IMR-90 (cell line): ENCODE results near the gene RGS14. TPM values are rescaled to one million over a fixed set of nuclear protein-coding genes. Genes with fewer than 3 reads are reported as not detected.

Source experiments
- ATAC-seq: fragments of 200-7000 bp; cut with Tn5 transposase; 2 replicates; pipeline ENCODE4 v1.9.1; 2020; ENCODE audit warnings: low read depth, mild to moderate bottlenecking, moderate library complexity
- BruUV-seq: library from RNA; stranded (reverse); fragments of 400-500 nt; replicated peaks from 2 replicates; lab custom pipeline; 2021; lab: Mats Ljungman, UMichigan
- CTCF ChIA-PET: fragments of 300-600 bp; formaldehyde crosslinking; extraction: SDS; loops from one replicate; lab custom pipeline; 2021; ENCODE audit warnings: antibody characterized with exemption; lab: Yijun Ruan, JAX
- POLR2A ChIA-PET: fragments of 300-600 bp; sonication (Branson Sonifier 250); formaldehyde crosslinking; loops from one replicate; lab custom pipeline; 2022; ENCODE audit warnings: antibody characterized with exemption; ENCODE audit not compliant: unreplicated experiment; lab: Charles Lee
- DNase-seq: peaks from one replicate; pipeline ENCODE4 v3.0.0; 2013
- H2AFZ ChIP-seq: replicated peaks from 2 replicates; pipeline ENCODE3; 2013; ENCODE audit warnings: low read length, mild to moderate bottlenecking; ENCODE audit not compliant: poor library complexity
- H2AK5ac ChIP-seq: 2 replicates; pipeline ENCODE4 v1.6.1; 2013; ENCODE audit warnings: low read depth, low read length, inconsistent platforms
- H2AK9ac ChIP-seq: replicated peaks from 2 replicates; pipeline ENCODE3; 2013; ENCODE audit warnings: mild to moderate bottlenecking, low read depth, low read length, moderate library complexity; ENCODE audit not compliant: poor library complexity
- H2BK120ac ChIP-seq: 2 replicates; pipeline ENCODE4 v1.6.1; 2013; ENCODE audit warnings: low read depth, low read length, inconsistent platforms
- H2BK15ac ChIP-seq: 3 replicates; pipeline ENCODE4 v1.6.1; 2013; ENCODE audit warnings: low read depth, low read length, inconsistent platforms
- H2BK20ac ChIP-seq: 2 replicates; pipeline ENCODE4 v1.6.1; 2013; ENCODE audit warnings: low read depth, mild to moderate bottlenecking, inconsistent platforms, low read length, moderate library complexity
- H2BK5ac ChIP-seq: 2 replicates; pipeline ENCODE4 v1.6.1; 2013; ENCODE audit warnings: mild to moderate bottlenecking, low read depth, low read length, inconsistent platforms; ENCODE audit not compliant: poor library complexity, severe bottlenecking
- H3K14ac ChIP-seq: replicated peaks from 2 replicates; pipeline ENCODE4 v1.6.1; 2013; ENCODE audit warnings: low read depth, low read length, inconsistent platforms
- H3K18ac ChIP-seq: 2 replicates; pipeline ENCODE4 v1.6.1; 2013; ENCODE audit warnings: low read depth, low read length, control low read depth
- H3K23ac ChIP-seq: 2 replicates; pipeline ENCODE4 v1.6.1; 2013; ENCODE audit warnings: low read depth, low read length, inconsistent platforms
- H3K27ac ChIP-seq: 2 replicates; pipeline ENCODE4 v1.5.1; 2013; ENCODE audit warnings: mild to moderate bottlenecking, control low read depth, low read length; ENCODE audit not compliant: insufficient read depth
- H3K27me3 ChIP-seq: 2 replicates; pipeline ENCODE4 v1.6.1; 2013; ENCODE audit warnings: low read length; ENCODE audit not compliant: control insufficient read depth, insufficient read depth
- H3K36me3 ChIP-seq: 2 replicates; pipeline ENCODE4 v1.6.1; 2013; ENCODE audit warnings: low read length, mixed read lengths; ENCODE audit not compliant: control insufficient read depth, insufficient read depth
- H3K4ac ChIP-seq: 2 replicates; pipeline ENCODE4 v1.6.1; 2013; ENCODE audit warnings: low read depth, low read length, inconsistent platforms
- H3K4me1 ChIP-seq: 2 replicates; pipeline ENCODE4 v1.6.1; 2013; ENCODE audit warnings: low read length, mixed read lengths; ENCODE audit not compliant: control insufficient read depth, insufficient read depth
- H3K4me2 ChIP-seq: 2 replicates; pipeline ENCODE4 v1.6.1; 2013; ENCODE audit warnings: low read depth, mild to moderate bottlenecking, control low read depth, low read length, moderate library complexity
- H3K4me3 ChIP-seq: 2 replicates; pipeline ENCODE4 v1.5.1; 2013; ENCODE audit warnings: low read depth, mild to moderate bottlenecking, control low read depth, low read length, moderate library complexity; ENCODE audit not compliant: insufficient read depth
- H3K56ac ChIP-seq: 2 replicates; pipeline ENCODE4 v1.6.1; 2013; ENCODE audit warnings: low read length, inconsistent platforms; ENCODE audit not compliant: insufficient read depth; ENCODE audit errors: extremely low read depth
- H3K79me1 ChIP-seq, 2 experiments: 2 replicates each; pipeline ENCODE4 v1.6.1; 2013; ENCODE audit warnings: low read length in 2 of 2, inconsistent platforms in 1 of 2, low read depth in 1 of 2
- H3K9ac ChIP-seq: 2 replicates; pipeline ENCODE4 v1.6.1; 2013; ENCODE audit warnings: low read depth, low read length, control low read depth
- H3K9me1 ChIP-seq: 2 replicates; pipeline ENCODE4 v1.6.1; 2013; ENCODE audit warnings: low read length, inconsistent platforms; ENCODE audit not compliant: insufficient read depth
- H3K9me3 ChIP-seq: 2 replicates; pipeline ENCODE4 v1.6.1; 2013; ENCODE audit warnings: low read length; ENCODE audit not compliant: control insufficient read depth, insufficient read depth
- H4K20me1 ChIP-seq: 2 replicates; pipeline ENCODE4 v1.6.1; 2013; ENCODE audit warnings: low read length, inconsistent platforms; ENCODE audit not compliant: insufficient read depth
- H4K5ac ChIP-seq: 2 replicates; pipeline ENCODE4 v1.6.1; 2013; ENCODE audit warnings: mild to moderate bottlenecking, low read depth, low read length, control low read depth
- H4K8ac ChIP-seq, 2 experiments: 2 replicates each; pipeline ENCODE4 v1.6.1; 2013; ENCODE audit warnings: low read depth in 2 of 2, low read length in 2 of 2, control low read depth in 1 of 2, inconsistent platforms in 1 of 2
- H4K91ac ChIP-seq: 2 replicates; pipeline ENCODE4 v1.6.1; 2013; ENCODE audit warnings: low read depth, low read length, inconsistent platforms; ENCODE audit not compliant: insufficient read depth
- CEBPB ChIP-seq: IDR thresholded peaks from 2 replicates; pipeline ENCODE4 v1.6.1; 2012; ENCODE audit warnings: low read depth, low read length, improper control_type of control experiment
- CTCF ChIP-seq: conservative IDR thresholded peaks from 2 replicates; pipeline ENCODE4 v1.5.1; 2012; ENCODE audit warnings: mild to moderate bottlenecking, low read depth, low read length, improper control_type of control experiment
- ELK1 ChIP-seq: fragments of 150-350 bp; IDR thresholded peaks from 2 replicates; pipeline ENCODE4 v1.6.1; 2016; ENCODE audit warnings: low read depth, mild to moderate bottlenecking, low read length, moderate library complexity, borderline replicate concordance
- FOS ChIP-seq: fragments of 150-350 bp; IDR thresholded peaks from 2 replicates; pipeline ENCODE4 v1.6.1; 2016; ENCODE audit warnings: low read depth, low read length
- MAFK ChIP-seq: IDR thresholded peaks from 2 replicates; pipeline ENCODE4 v1.6.1; 2012; ENCODE audit warnings: low read depth, low read length, improper control_type of control experiment
- MXI1 ChIP-seq: IDR thresholded peaks from 2 replicates; pipeline ENCODE4 v1.6.1; 2012; ENCODE audit warnings: low read depth, mild to moderate bottlenecking, low read length, moderate library complexity, borderline replicate concordance
- NFE2L2 ChIP-seq: fragments of 150-350 bp; IDR thresholded peaks from 2 replicates; pipeline ENCODE4 v1.6.1; 2016; ENCODE audit warnings: low read depth, mild to moderate bottlenecking, low read length
- RFX5 ChIP-seq: IDR thresholded peaks from 2 replicates; pipeline ENCODE4 v1.8.0; 2012; ENCODE audit warnings: low read depth, mild to moderate bottlenecking, low read length, moderate library complexity
- USF2 ChIP-seq: fragments of 150-350 bp; IDR thresholded peaks from 2 replicates; pipeline ENCODE4 v1.6.1; 2017; ENCODE audit warnings: mild to moderate bottlenecking, antibody characterized with exemption, low read length, low read depth
- WGBS, 2 experiments: methylation state at CpG; one replicate each; pipeline versions ENCODE4 v1.1.5 to v1.1.7; 2013; ENCODE audit warnings: missing lambda C conversion rate in 2 of 2; ENCODE audit not compliant: insufficient read length in 1 of 2; ENCODE audit errors: extremely low coverage in 2 of 2; 5-methylcytosine and 5-hydroxymethylcytosine counted together
- dilution Hi-C: fragments of 300-500 bp; cut with HindIII; formaldehyde crosslinking; loops from one replicate; pipeline ENCODE4 v1.14.3; 2018; ENCODE audit warnings: low sequenced_read_pairs; ENCODE audit not compliant: unreplicated experiment
- in situ Hi-C: fragments of 300-500 bp; cut with MboI; formaldehyde crosslinking; loops from 3 replicates; pipeline ENCODE4 v1.14.3; 2019; ENCODE audit warnings: low sequenced_read_pairs, inconsistent platforms, mixed read lengths
- intact Hi-C: fragments of 100-400 bp; cut with micrococcal nuclease; formaldehyde crosslinking; loops from 2 replicates; pipeline ENCODE4 v1.10.0; 2022
- polyA plus RNA-seq, 3 experiments: library from polyadenylated mRNA; depleted of rRNA; stranded (reverse); fragments of >200 nt; gene quantifications; 2 replicates each; pipeline ENCODE4 v1.2.3, GENCODE V29; 2012; ENCODE audit warnings: low replicate concordance in 1 of 3
- total RNA-seq: library from RNA; depleted of rRNA; stranded (reverse); fragments of >200 nt; gene quantifications from 2 replicates; pipeline ENCODE4 v1.2.3, GENCODE V29; 2012

RGS14 gene
- total and polyA plus RNA-seq, 2 of the 4 experiments (the other 2 are of a cell fraction) = 1.1 to 6.5 TPM

GRCh38 chr5:177328545-177329231, 29.0 kb upstream of the RGS14 start (continued):
- TF ChIP-seq CTCF = no peak
- no peak for TF ChIP-seq NFE2L2

GRCh38 chr5:177329883-177330282, 27.8 kb upstream of the RGS14 start:
- Histone ChIP-seq H2BK15ac (no peak overlapping the region), H4K20me1 (peaks cover 5% of the 10 kb centered on the region), H4K5ac (no peak overlapping the region), H3K9me3 (no peaks in the 10 kb centered on the region), H2BK20ac (no peak overlapping the region), H4K8ac (no peak overlapping the region), H2AK5ac (no peak overlapping the region), H4K91ac (no peak overlapping the region), H3K14ac (no peak overlapping the region), H3K4ac (no peak overlapping the region), H2AFZ (no peak overlapping the region), H3K27ac (no peak overlapping the region), H3K4me3 (no peak overlapping the region), H2BK120ac (no peak overlapping the region), H2BK5ac (no peak overlapping the region), H3K23ac (no peak overlapping the region), H3K4me1 (peaks cover 2% of the 10 kb centered on the region; the same call in 1 of the 2 replicates), H2AK9ac (no peak overlapping the region), H3K9me1 (peaks cover 2% of the 10 kb centered on the region; the same call in 1 of the 2 replicates), H3K27me3 (no peaks in the 10 kb centered on the region), H3K18ac (no peak overlapping the region), H3K56ac (no peak overlapping the region), H3K4me2 (no peak overlapping the region), H3K79me1 (peaks cover 5 to 22% of the 10 kb centered on the region in 2 experiments; a peak in 3 of 4 replicates), H3K9ac (no peak overlapping the region), H3K36me3 (peaks cover 51% of the 10 kb centered on the region)
- POLR2A ChIA-PET = no interaction called here
- DNase-seq (no peak), ATAC-seq (no peak)
- intact Hi-C loops (no loop called here), dilution Hi-C loops (no loop called here), in situ Hi-C loops (no loop called here)
- WGBS, 2 experiments = 73% methylated on average over 5 of the region's 6 CpGs; no CpG with 5 or more reads in 1 of the 2 experiments
- BruUV-seq = no TSS peak
- CTCF ChIA-PET = no interaction called here
- TF ChIP-seq ELK1 (no peak), FOS (no peak), USF2 (no peak), MXI1 (no peak), RFX5 (no peak), CTCF (no peak), CEBPB (no peak), MAFK (no peak), NFE2L2 (no peak)
